Stimulated activated CD4-positive, alpha-beta T cell treated with anti-CD3 and anti-CD28 coated beads, Interleukin-4, amount 100 ng/mL, for 48 hours (primary cell): ENCODE results near the gene SLC1A2.
"Not testable (repeated sequence)": the region's sequence is repeated elsewhere in the genome, so short reads cannot be mapped to it uniquely, and the experiment has no call there.

ENCODE experiments used
- DNase-seq, 2 donors: peaks; one replicate each; pipeline ENCODE4 v3.0.0-alpha.2; 2020; ENCODE audit warnings: low read depth in 2 of 2

The SLC1A2 gene

GRCh38 chr11:35226756-35227155, 192.6 kb downstream of the SLC1A2 start:
- DNase-seq = not testable (repeated sequence)

GRCh38 chr11:35225946-35226520, 193.3 kb downstream of the SLC1A2 start:
- no peak for DNase-seq

DNA sequence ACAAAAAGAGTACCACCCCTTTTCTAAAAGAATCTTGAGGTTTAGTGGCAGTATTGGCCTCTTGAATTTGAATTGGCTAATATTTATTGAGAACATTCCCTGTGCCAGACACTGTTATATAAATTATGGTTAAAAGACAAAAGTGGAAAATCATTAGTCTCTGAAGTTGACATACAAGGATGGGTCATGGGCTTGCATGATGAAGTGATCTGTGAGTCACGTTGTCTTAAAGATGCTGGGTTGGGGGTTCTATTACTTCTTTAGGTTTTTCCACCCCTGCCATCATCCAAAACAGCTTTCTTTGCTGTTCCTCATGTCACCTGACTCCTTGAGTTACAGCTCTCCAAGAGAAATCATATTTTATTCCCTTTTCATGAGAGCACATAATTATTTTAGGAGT, 195.4 kb downstream of the SLC1A2 start:
- no peak for DNase-seq

GRCh38 chr11:35223371-35223796, 196.0 kb downstream of the SLC1A2 start:
- no peak for DNase-seq

- no peak for DNase-seq
These were observed 200.4 kb downstream of the SLC1A2 start for GRCh38 chr11:35218956-35219355.

DNA sequence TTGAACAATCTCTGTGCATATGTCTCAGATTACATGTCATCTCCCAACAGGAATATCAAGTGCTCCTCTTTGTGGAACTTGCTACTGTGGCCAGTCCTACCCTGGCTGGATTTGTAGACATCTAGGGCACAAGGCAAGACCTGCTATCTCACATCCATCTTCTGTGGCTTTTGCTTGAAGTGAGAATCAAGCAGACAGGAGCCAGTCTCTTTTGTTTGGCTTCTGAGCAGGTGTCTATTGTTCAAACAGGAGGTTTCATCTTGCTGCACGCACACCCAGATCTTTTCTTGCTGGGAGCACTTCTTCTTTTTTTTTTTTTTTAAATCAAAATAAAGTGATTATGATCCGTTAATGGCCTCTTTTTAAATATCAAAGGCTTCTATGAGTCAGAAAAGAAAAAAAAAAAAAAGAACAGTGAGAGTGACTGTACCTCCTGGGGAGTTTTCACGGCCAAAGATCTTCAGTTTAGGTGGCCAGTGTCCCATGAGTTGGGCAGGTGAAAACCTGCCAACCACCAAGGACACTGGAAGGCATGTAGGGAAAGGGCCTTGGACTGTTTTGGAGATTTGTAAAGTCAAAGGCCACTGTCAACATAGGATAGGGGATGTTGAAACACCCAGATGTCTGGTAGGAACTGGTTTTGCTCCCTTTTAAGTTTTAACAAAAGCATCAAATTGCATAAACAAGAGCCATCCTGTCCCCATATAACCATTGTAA, 202.2 kb downstream of the SLC1A2 start:
- no peak for DNase-seq

DNA sequence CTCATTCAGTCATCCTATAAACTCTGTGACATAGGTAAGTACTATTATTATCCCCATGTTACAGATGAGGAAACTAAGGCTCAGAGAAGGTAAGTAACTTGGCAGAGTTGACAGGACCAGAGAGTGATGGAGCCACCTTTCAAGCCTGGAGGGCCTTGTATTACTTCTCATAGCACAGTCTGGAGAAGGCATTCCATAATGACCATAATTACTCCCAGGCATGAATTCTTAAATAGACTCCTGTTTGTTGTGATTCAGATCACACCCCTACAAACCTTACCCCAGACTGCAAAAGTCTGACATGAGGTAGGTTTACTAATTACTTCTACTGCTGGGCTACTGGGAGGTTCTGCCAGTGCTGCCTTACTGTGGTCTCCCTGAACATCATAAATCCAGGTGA, 203.4 kb downstream of the SLC1A2 start:
- no peak for DNase-seq

DNA sequence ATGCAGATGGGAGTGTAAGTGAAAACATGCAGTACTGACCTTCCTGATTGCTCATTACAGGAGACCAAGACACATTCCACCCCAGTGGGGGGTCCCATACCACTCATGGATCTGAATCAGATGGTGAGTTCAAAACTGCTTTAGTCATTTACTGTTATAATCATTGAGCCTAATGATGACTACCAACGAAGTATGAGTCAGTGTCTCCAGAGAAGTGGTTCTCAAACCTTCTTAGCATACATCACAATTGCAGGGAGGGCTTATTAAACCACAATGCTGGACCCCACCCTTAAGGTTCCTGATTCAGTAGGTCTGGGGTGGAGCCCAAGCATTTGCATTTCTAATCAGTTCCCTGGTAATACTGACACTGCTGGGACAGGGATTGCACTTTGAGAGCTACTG, 204.6 kb downstream of the SLC1A2 start:
- DNase-seq = peak in 1 of 2 donors; percentile 41

- DNase-seq = no peak
These were observed 205.1 kb downstream of the SLC1A2 start for GRCh38 chr11:35214226-35214770.

- no peak for DNase-seq
These were observed 207.4 kb downstream of the SLC1A2 start for GRCh38 chr11:35211952-35212351.

GRCh38 chr11:35210876-35211546, 208.3 kb downstream of the SLC1A2 start:
- no peak for DNase-seq

- DNase-seq = no peak
These were observed 210.6 kb downstream of the SLC1A2 start for GRCh38 chr11:35208795-35209194.

DNA sequence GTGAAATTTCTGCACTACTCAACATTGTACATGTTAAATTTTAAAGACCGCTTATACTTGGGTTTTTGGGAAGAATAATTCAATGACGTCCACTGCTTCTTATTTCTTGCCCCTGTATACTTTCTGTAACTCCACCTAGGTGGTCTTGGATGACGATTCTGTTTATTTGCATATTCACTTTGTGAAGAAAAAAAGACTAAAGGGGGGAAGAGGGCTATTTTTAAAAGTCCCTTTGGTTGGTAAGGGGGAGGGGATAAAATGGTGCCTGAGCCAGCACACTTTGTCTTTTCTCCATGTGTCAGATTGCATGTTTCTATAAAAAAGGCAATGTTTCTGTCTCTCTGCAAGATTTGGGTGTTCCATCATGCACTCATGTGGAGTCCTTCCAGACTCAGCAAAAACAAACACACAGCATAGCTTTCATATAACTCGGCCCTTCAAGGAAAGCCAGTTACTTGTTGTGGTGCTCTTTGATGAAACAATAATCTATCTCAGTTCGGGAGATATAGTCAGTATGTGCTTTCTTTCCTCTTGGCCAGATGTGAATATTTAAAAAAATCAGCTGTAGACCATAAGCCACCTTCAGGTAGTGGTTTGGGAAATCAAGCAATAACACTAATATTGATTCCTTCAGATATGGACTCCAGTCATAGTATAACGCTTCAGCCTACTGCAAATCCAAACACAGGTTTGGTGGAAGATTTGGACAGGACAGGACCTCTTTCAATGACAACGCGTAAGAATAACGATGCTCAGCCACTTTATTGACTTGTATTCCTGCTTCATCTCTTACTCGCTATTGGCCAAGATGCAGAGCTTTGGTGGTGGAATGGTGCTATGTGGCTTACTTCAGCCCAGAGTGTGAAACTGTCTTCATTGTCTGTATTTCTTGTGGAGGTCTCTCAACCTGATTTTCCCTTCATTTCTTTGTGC, 211.6 kb downstream of the SLC1A2 start:
- DNase-seq = no peak

- DNase-seq = no peak
These were observed 212.7 kb downstream of the SLC1A2 start for GRCh38 chr11:35206616-35207015.

- DNase-seq = no peak
These were observed 214.7 kb downstream of the SLC1A2 start for GRCh38 chr11:35204614-35205013.
